Liver (tissue), 9 donors: Measurements from ENCODE around the gene XRCC1. TPM values are rescaled to one million over a fixed set of nuclear protein-coding genes. Genes with fewer than 3 reads are reported as not detected.

ENCODE experiments used
- DNase-seq: peaks from one replicate; pipeline ENCODE4 v3.0.0-alpha.2; 2017; ENCODE audit warnings: low spot score
- H3K27ac ChIP-seq, 2 donors: one replicate each; pipeline ENCODE4 v1.7.0; 2013; ENCODE audit warnings: inconsistent platforms in 2 of 2, low read length in 2 of 2, control low read depth in 1 of 2, low read depth in 1 of 2, mild to moderate bottlenecking in 1 of 2
- H3K27me3 ChIP-seq, 4 donors: one replicate each; pipeline versions ENCODE4 v1.6.1 to v1.7.0; 2013; ENCODE audit warnings: low read length in 3 of 4, inconsistent platforms in 1 of 4, mild to moderate bottlenecking in 1 of 4, moderate library complexity in 1 of 4; ENCODE audit not compliant: control insufficient read depth in 4 of 4, insufficient read depth in 4 of 4
- H3K36me3 ChIP-seq, 4 donors: one replicate each; pipeline versions ENCODE4 v1.6.1 to v1.7.0; 2013; ENCODE audit warnings: low read length in 3 of 4, mild to moderate bottlenecking in 3 of 4, low read depth in 1 of 4, moderate library complexity in 1 of 4; ENCODE audit not compliant: control insufficient read depth in 4 of 4, insufficient read depth in 3 of 4
- H3K4me1 ChIP-seq, 4 donors: one replicate each; pipeline versions ENCODE4 v1.6.1 to v1.7.0; 2013; ENCODE audit warnings: low read length in 3 of 4, mild to moderate bottlenecking in 3 of 4, moderate library complexity in 1 of 4; ENCODE audit not compliant: control insufficient read depth in 4 of 4, insufficient read depth in 4 of 4
- H3K4me3 ChIP-seq, 3 donors: one replicate each; pipeline versions ENCODE4 v1.6.1 to v1.7.0; 2013; ENCODE audit warnings: low read length in 3 of 3, control low read depth in 1 of 3, low read depth in 1 of 3, mild to moderate bottlenecking in 1 of 3
- H3K9ac ChIP-seq, 2 donors: one replicate each; pipeline ENCODE4 v1.7.0; 2013; ENCODE audit warnings: low read length in 2 of 2, mild to moderate bottlenecking in 2 of 2, moderate library complexity in 2 of 2, control low read depth in 1 of 2, low read depth in 1 of 2
- H3K9me3 ChIP-seq, 4 donors: one replicate each; pipeline versions ENCODE4 v1.6.1 to v1.7.0; 2013; ENCODE audit warnings: low read length in 3 of 4; ENCODE audit not compliant: control insufficient read depth in 4 of 4
- EGR1 ChIP-seq, 2 donors: IDR thresholded peaks; 2 replicates each; pipeline ENCODE4 v1.6.1; 2016 to 2018; ENCODE audit warnings: antibody characterized with exemption in 2 of 2, low read depth in 2 of 2
- FOXA1 ChIP-seq: IDR thresholded peaks from 2 replicates; pipeline ENCODE4 v1.6.1; 2016; ENCODE audit warnings: antibody characterized with exemption
- GABPA ChIP-seq, 2 donors: IDR thresholded peaks in 1 of 2; conservative IDR thresholded peaks in 1 of 2; 2 replicates each; pipeline ENCODE4 v1.6.1; 2016; ENCODE audit warnings: antibody characterized with exemption in 2 of 2, mild to moderate bottlenecking in 1 of 2, moderate library complexity in 1 of 2
- HNF4A ChIP-seq, 2 donors: conservative IDR thresholded peaks; 2 replicates each; pipeline ENCODE4 v1.6.1; 2016; ENCODE audit warnings: antibody characterized with exemption in 2 of 2, mild to moderate bottlenecking in 2 of 2
- HNF4G ChIP-seq: IDR thresholded peaks from 2 replicates; pipeline ENCODE4 v1.6.1; 2016; ENCODE audit warnings: antibody characterized with exemption
- JUND ChIP-seq, 2 donors: IDR thresholded peaks; 2 replicates each; pipeline ENCODE4 v1.6.1; 2016; ENCODE audit warnings: antibody characterized with exemption in 2 of 2
- NR2F2 ChIP-seq: IDR thresholded peaks from 2 replicates; pipeline ENCODE4 v1.6.1; 2016; ENCODE audit warnings: antibody characterized with exemption
- SP1 ChIP-seq: IDR thresholded peaks from 2 replicates; pipeline ENCODE4 v1.6.1; 2018; ENCODE audit warnings: antibody characterized with exemption, mild to moderate bottlenecking
- TAF1 ChIP-seq: conservative IDR thresholded peaks from 2 replicates; pipeline ENCODE4 v1.6.1; 2016; ENCODE audit warnings: antibody characterized with exemption, mild to moderate bottlenecking
- YY1 ChIP-seq: IDR thresholded peaks from 2 replicates; pipeline ENCODE4 v1.6.1; 2016; ENCODE audit warnings: antibody characterized with exemption, mild to moderate bottlenecking
- WGBS: extraction: QIAGEN DNeasy Blood & Tissue Kit; methylation state at CpG from one replicate; pipeline ENCODE4 v1.1.7; 2013; 5-methylcytosine and 5-hydroxymethylcytosine counted together
- polyA plus RNA-seq, 2 donors: library from polyadenylated mRNA; stranded (reverse) in 1 of 2; unstranded in 1 of 2; fragments of 200-250 nt in 1 of 2; fragments of >200 nt in 1 of 2; fragmentation: Nextera tagmentation in 1 of 2; extraction: Ambion mirVana in 1 of 2; gene quantifications; one replicate each; pipeline versions ENCODE4 v1.2.1 to v1.2.3, GENCODE V29; 2013 to 2015
- total RNA-seq, 2 donors: library from RNA; depleted of rRNA; stranded (reverse); fragments of >200 nt; gene quantifications; one replicate each; pipeline ENCODE4 v1.2.3, GENCODE V29; 2014
- TF ChIP-seq, protein P1 (sequence below): IDR thresholded peaks from 2 replicates; pipeline ENCODE4 v1.6.1; 2016; ENCODE audit warnings: antibody characterized with exemption
- TF ChIP-seq, protein P2 (sequence below): IDR thresholded peaks from 2 replicates; pipeline ENCODE4 v1.6.1; 2016; ENCODE audit warnings: antibody characterized with exemption, mild to moderate bottlenecking
- TF ChIP-seq, protein P3 (sequence below): IDR thresholded peaks from 2 replicates; pipeline ENCODE4 v1.6.1; 2016; ENCODE audit warnings: antibody characterized with exemption
- TF ChIP-seq, protein P4 (sequence below): IDR thresholded peaks from 2 replicates; pipeline ENCODE4 v1.6.1; 2016; ENCODE audit warnings: antibody characterized with exemption
- donor health status: healthy.
- donor health status: healthy.
- donor health status: healthy.
- donor health status: healthy.
- donor health status: healthy.

The XRCC1 gene
- total and polyA plus RNA-seq, 4 donors, result 3.6 to 9.8 (median 4.9) TPM

DNA sequence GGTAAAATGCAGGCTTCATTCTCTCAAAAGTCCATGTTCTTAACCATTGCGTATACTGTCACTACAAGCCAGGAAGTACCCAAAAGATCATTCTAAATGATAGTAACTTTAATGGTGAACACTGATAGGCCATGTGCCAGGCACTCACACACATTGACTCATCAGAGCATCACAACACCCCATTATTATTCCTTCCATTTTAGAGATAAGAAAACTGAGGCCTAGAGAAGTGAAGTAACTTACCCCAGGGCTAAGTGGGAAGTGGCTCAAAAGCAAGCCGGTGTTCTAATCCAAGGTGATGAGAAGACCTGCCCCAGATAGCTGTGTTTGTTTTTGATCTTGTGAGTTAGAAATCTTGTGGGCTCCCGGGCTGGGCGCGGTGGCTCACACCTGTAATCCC, 69.4 kb downstream of the XRCC1 start:
- Histone ChIP-seq H3K36me3 (peaks cover 0 to 14% (median 13%) of the 10 kb centered on the region in 4 donors), H3K4me3 (no peak overlapping the region), H3K4me1 (peaks cover 6 to 27% (median 13%) of the 10 kb centered on the region in 4 donors), H3K9me3 (no peaks in the 10 kb centered on the region), H3K27ac (no peak overlapping the region), H3K9ac (no peak overlapping the region), H3K27me3 (no peaks in the 10 kb centered on the region)
- 99% methylated on average over 5 of the region's 5 CpGs for WGBS
- DNase-seq, result no peak
- TF ChIP-seq EGR1 (IDR thresholded peaks at IDR 0.05; ENCODE audit: low read depth in 2 of 2) (no peak), HNF4A (conservative IDR thresholded peaks at IDR 0.05) (no peak), TAF1 (no peak), NR2F2 (no peak), YY1 (no peak), JUND (IDR thresholded peaks at IDR 0.05) (no peak), FOXA1 (no peak), GABPA (IDR thresholded peaks at IDR 0.05 in 1 of 2, conservative IDR thresholded peaks at IDR 0.05 in 1 of 2) (no peak)
- TF ChIP-seq, protein P1, sequence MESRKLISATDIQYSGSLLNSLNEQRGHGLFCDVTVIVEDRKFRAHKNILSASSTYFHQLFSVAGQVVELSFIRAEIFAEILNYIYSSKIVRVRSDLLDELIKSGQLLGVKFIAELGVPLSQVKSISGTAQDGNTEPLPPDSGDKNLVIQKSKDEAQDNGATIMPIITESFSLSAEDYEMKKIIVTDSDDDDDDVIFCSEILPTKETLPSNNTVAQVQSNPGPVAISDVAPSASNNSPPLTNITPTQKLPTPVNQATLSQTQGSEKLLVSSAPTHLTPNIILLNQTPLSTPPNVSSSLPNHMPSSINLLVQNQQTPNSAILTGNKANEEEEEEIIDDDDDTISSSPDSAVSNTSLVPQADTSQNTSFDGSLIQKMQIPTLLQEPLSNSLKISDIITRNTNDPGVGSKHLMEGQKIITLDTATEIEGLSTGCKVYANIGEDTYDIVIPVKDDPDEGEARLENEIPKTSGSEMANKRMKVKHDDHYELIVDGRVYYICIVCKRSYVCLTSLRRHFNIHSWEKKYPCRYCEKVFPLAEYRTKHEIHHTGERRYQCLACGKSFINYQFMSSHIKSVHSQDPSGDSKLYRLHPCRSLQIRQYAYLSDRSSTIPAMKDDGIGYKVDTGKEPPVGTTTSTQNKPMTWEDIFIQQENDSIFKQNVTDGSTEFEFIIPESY, result no peak
- TF ChIP-seq, protein P2, sequence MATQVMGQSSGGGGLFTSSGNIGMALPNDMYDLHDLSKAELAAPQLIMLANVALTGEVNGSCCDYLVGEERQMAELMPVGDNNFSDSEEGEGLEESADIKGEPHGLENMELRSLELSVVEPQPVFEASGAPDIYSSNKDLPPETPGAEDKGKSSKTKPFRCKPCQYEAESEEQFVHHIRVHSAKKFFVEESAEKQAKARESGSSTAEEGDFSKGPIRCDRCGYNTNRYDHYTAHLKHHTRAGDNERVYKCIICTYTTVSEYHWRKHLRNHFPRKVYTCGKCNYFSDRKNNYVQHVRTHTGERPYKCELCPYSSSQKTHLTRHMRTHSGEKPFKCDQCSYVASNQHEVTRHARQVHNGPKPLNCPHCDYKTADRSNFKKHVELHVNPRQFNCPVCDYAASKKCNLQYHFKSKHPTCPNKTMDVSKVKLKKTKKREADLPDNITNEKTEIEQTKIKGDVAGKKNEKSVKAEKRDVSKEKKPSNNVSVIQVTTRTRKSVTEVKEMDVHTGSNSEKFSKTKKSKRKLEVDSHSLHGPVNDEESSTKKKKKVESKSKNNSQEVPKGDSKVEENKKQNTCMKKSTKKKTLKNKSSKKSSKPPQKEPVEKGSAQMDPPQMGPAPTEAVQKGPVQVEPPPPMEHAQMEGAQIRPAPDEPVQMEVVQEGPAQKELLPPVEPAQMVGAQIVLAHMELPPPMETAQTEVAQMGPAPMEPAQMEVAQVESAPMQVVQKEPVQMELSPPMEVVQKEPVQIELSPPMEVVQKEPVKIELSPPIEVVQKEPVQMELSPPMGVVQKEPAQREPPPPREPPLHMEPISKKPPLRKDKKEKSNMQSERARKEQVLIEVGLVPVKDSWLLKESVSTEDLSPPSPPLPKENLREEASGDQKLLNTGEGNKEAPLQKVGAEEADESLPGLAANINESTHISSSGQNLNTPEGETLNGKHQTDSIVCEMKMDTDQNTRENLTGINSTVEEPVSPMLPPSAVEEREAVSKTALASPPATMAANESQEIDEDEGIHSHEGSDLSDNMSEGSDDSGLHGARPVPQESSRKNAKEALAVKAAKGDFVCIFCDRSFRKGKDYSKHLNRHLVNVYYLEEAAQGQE, result no peak
- TF ChIP-seq, protein P3, sequence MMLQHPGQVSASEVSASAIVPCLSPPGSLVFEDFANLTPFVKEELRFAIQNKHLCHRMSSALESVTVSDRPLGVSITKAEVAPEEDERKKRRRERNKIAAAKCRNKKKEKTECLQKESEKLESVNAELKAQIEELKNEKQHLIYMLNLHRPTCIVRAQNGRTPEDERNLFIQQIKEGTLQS, result no peak
- TF ChIP-seq, protein P4, sequence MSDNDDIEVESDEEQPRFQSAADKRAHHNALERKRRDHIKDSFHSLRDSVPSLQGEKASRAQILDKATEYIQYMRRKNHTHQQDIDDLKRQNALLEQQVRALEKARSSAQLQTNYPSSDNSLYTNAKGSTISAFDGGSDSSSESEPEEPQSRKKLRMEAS, result no peak

DNA sequence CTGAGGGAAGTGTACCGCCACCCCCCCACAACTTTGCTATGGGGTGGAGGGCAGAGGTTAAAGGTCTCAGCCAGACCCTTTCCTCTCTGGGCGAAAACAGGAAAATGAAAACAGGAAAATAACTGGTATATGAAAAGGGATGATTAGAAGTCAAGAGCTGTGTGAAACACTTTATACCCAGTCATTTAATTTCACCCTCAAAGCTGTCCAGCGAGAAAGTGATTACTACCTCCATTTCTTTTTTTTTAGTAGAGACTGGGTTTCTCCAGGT, 70.2 kb downstream of the XRCC1 start:
- H3K9me3 ChIP-seq, result no peaks in the 10 kb centered on the region
- 79% methylated on average over 3 of the region's 3 CpGs for WGBS
- DNase-seq, result no peak
- peaks cover 0 to 14% (median 9%) of the 10 kb centered on the region in 4 donors for H3K36me3 ChIP-seq
- H3K27me3 ChIP-seq, result no peaks in the 10 kb centered on the region
- H3K27ac ChIP-seq, result peak overlapping the region; percentile 14 to 91
- peaks cover 6 to 32% (median 16%) of the 10 kb centered on the region in 4 donors for H3K4me1 ChIP-seq
- no peak overlapping the region for H3K9ac ChIP-seq
- TF ChIP-seq HNF4G (no peak), SP1 (no peak)
- H3K4me3 ChIP-seq, result no peak overlapping the region
